ENCODE data around the gene CCDC160. TPM values are rescaled to one million over a fixed set of nuclear protein-coding genes. Genes with fewer than 3 reads are reported as not detected.

The CCDC160 gene
- total and polyA plus RNA-seq, 4 experiments from 2014 or later, result not detected

DNA sequence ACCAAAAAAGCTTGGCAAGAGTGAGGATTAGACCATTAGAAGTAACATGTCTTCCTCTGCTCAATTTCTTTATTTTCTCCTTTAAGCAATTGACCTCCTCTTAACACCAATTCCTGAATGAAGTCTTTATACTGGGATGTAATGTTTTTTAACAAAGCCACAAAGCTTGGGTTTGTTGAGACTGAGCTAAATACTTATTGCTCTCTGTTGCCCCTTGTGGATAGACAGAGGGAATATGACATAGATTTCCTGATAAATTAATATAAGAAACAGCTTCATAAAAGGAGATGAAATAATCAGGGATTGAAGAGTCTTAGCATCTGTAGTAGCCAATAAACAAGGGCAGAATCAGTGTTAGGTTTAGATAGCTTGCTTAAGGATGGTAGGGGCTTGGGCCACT is 57.6 kb downstream of the CCDC160 start:
- intact Hi-C loops (cut with micrococcal nuclease), result no loop called here
- H3K4me1 Mint-ChIP-seq, result no peaks in the 10 kb centered on the region
- no peak overlapping the region for H3K27ac Mint-ChIP-seq

More for the DNA sequence above, 57.6 kb downstream of the CCDC160 start:
- ChIA-PET POLR2A (ENCODE audit: partially characterized antibody) (no interaction called here), CTCF (ENCODE audit: partially characterized antibody) (no interaction called here)
- H3K4me1 ChIP-seq (ENCODE audit: insufficient read depth, low read length), result no peaks in the 10 kb centered on the region
- DNase-seq, result no peak
- H3K4me3 Mint-ChIP-seq, result no peak overlapping the region
- no peaks in the 10 kb centered on the region for H3K36me3 Mint-ChIP-seq
- peaks cover 0 to 20% (median 7%) of the 10 kb centered on the region in 8 donors for H3K9me3 Mint-ChIP-seq
- H3K27me3 Mint-ChIP-seq, result peaks cover 3 to 7% of the 10 kb centered on the region in 2 donors
- no peak overlapping the region for H3K27ac ChIP-seq (ENCODE audit: low read depth, low read length)
- H3K27me3 ChIP-seq (ENCODE audit: insufficient read depth, low read length), result no peaks in the 10 kb centered on the region
- H3K9me3 ChIP-seq (ENCODE audit: control insufficient read depth in 1 of 2, low read length in 2 of 2), result no peaks in the 10 kb centered on the region
- H3K36me3 ChIP-seq (ENCODE audit: insufficient read depth, low read length), result no peaks in the 10 kb centered on the region
- H3K4me3 ChIP-seq (ENCODE audit: low read length in 2 of 2), result no peak overlapping the region

Other genes starting within 250 kb of the CCDC160 start
- gene PHF6, start 136.1 kb downstream of the CCDC160 start, total RNA-seq, result 10 to 100 TPM; 23.0 to 23.8 TPM
- 10 to 100 TPM; 15.7 to 16.9 TPM for gene PHF6, start 136.1 kb downstream of the CCDC160 start, polyA plus RNA-seq
- 10 to 100 TPM; 22.4 to 22.7 TPM for gene HPRT1, start 223.0 kb downstream of the CCDC160 start, total RNA-seq
- 100 to 1,000 TPM in 1 of 2 donors, 10 to 100 TPM in 1; 66.5 to 105 TPM for gene HPRT1, start 223.0 kb downstream of the CCDC160 start, polyA plus RNA-seq

Measured in CD4-positive, alpha-beta memory T cell (primary cell).